Endothelial cell of umbilical vein (primary cell): Measurements from ENCODE around the gene TNRC6A. TPM values are rescaled to one million over a fixed set of nuclear protein-coding genes. Genes with fewer than 3 reads are reported as not detected.

Source experiments
- BruUV-seq: library from RNA; stranded (reverse); fragments of 400-500 nt; replicated peaks from 2 replicates; lab custom pipeline; 2021; lab: Mats Ljungman, UMichigan
- CTCF ChIA-PET: fragments of 300-600, 350-600 bp; sonication (Branson Sonifier 250); formaldehyde crosslinking; loops from one replicate; lab custom pipeline; 2021; ENCODE audit warnings: antibody characterized with exemption, inconsistent platforms; lab: Charles Lee
- POLR2A ChIA-PET: fragments of 300-600, 350-600 bp; sonication (Branson Sonifier 250); formaldehyde crosslinking; loops from one replicate; lab custom pipeline; 2021; ENCODE audit warnings: antibody characterized with exemption, inconsistent platforms; lab: Charles Lee
- DNase-seq: peaks from one replicate; pipeline ENCODE4 v3.0.0-alpha.2; 2011; ENCODE audit warnings: low read depth, low spot score
- FAIRE-seq: peaks from 2 replicates; lab custom pipeline; 2011; peaks lifted over from hg19 to GRCh38; lab: Jason Lieb, UNC
- H2AFZ ChIP-seq: 2 replicates; pipeline ENCODE4 v1.6.0; 2012; ENCODE audit warnings: low read depth, low read length, control low read depth, inconsistent platforms
- H3K27ac ChIP-seq: 2 replicates; pipeline ENCODE4 v1.5.1; 2011; ENCODE audit warnings: low read depth, mild to moderate bottlenecking, control low read depth, low read length, moderate library complexity; ENCODE audit not compliant: insufficient read depth
- H3K27me3 ChIP-seq, 2 experiments: 2 replicates each; pipeline versions ENCODE4 v1.6.0 to v1.6.1; 2011; ENCODE audit warnings: low read length in 2 of 2, mixed read lengths in 1 of 2; ENCODE audit not compliant: control insufficient read depth in 2 of 2, insufficient read depth in 2 of 2
- H3K36me3 ChIP-seq, 2 experiments: 2 replicates in 1 of 2; 3 replicates in 1 of 2; pipeline ENCODE4 v1.5.1; 2011; ENCODE audit warnings: low read length in 2 of 2, mild to moderate bottlenecking in 1 of 2, moderate library complexity in 1 of 2; ENCODE audit not compliant: control insufficient read depth in 2 of 2, insufficient read depth in 2 of 2; ENCODE audit errors: extremely low read depth in 1 of 2
- H3K4me1 ChIP-seq: 3 replicates; pipeline ENCODE4 v1.5.1; 2011; ENCODE audit warnings: mild to moderate bottlenecking, low read length; ENCODE audit not compliant: control insufficient read depth, insufficient read depth; ENCODE audit errors: extremely low read depth
- H3K4me2 ChIP-seq: 2 replicates; pipeline ENCODE4 v1.6.1; 2011; ENCODE audit warnings: low read length, control low read depth, mixed read lengths; ENCODE audit not compliant: insufficient read depth
- H3K4me3 ChIP-seq, 3 experiments: fragments of 200-600 bp in 1 of 3; sonication (generic), shearing (Covaris generic) in 1 of 3; replicated peaks in 1 of 3; 2 replicates each; pipeline ENCODE4 v1.5.1; 2011 to 2016; ENCODE audit warnings: control low read depth in 3 of 3, low read length in 3 of 3, mild to moderate bottlenecking in 2 of 3, inconsistent platforms in 1 of 3, low read depth in 1 of 3, moderate library complexity in 1 of 3; ENCODE audit not compliant: insufficient read depth in 1 of 3
- H3K79me2 ChIP-seq: 2 replicates; pipeline ENCODE4 v1.6.0; 2012; ENCODE audit warnings: low read length, inconsistent platforms; ENCODE audit not compliant: control insufficient read depth, insufficient read depth
- H3K9ac ChIP-seq: replicated peaks from 2 replicates; pipeline ENCODE3; 2011; ENCODE audit warnings: low read length, control low read depth; ENCODE audit not compliant: insufficient read depth; ENCODE audit errors: extremely low read depth
- H3K9me1 ChIP-seq: replicated peaks from 3 replicates; pipeline ENCODE4 v1.6.0; 2011; ENCODE audit warnings: mild to moderate bottlenecking, low read length; ENCODE audit not compliant: control insufficient read depth, insufficient read depth; ENCODE audit errors: extremely low read depth
- H3K9me3 ChIP-seq: replicated peaks from 2 replicates; pipeline ENCODE4 v1.5.1; 2012; ENCODE audit warnings: low read length, inconsistent platforms; ENCODE audit not compliant: control insufficient read depth, insufficient read depth
- H4K20me1 ChIP-seq: replicated peaks from 2 replicates; pipeline ENCODE3; 2011; ENCODE audit warnings: mild to moderate bottlenecking, low read length; ENCODE audit not compliant: control insufficient read depth, insufficient read depth; ENCODE audit errors: extremely low read depth
- EZH2 ChIP-seq: IDR thresholded peaks from 2 replicates; pipeline ENCODE4 v1.6.1; 2012; ENCODE audit warnings: borderline replicate concordance, low read depth, mild to moderate bottlenecking, moderate library complexity, low read length, inconsistent platforms; ENCODE audit not compliant: severe bottlenecking
- FOS ChIP-seq: IDR thresholded peaks from 2 replicates; pipeline ENCODE4 v1.6.1; 2011; ENCODE audit warnings: mild to moderate bottlenecking, low read length, moderate library complexity, borderline replicate concordance; ENCODE audit not compliant: insufficient read depth
- GATA2 ChIP-seq: IDR thresholded peaks from 2 replicates; pipeline ENCODE4 v1.7.0; 2011; ENCODE audit warnings: low read depth, mild to moderate bottlenecking, moderate library complexity, mixed read lengths, low read length; ENCODE audit not compliant: insufficient read length, insufficient read depth
- JUN ChIP-seq: IDR thresholded peaks from 2 replicates; pipeline ENCODE4 v1.6.1; 2011; ENCODE audit warnings: borderline replicate concordance, low read depth; ENCODE audit not compliant: insufficient read length, insufficient read depth
- MYC ChIP-seq: IDR thresholded peaks from one replicate; pipeline ENCODE4 v1.6.1; 2011; ENCODE audit warnings: mild to moderate bottlenecking, low read depth, low read length
- POLR2A ChIP-seq: IDR thresholded peaks from 2 replicates; pipeline ENCODE4 v1.6.1; 2012; ENCODE audit warnings: low read depth, mild to moderate bottlenecking, control low read depth, low read length
- POLR2AphosphoS5 ChIP-seq: IDR thresholded peaks from 2 replicates; pipeline ENCODE4 v1.6.1; 2012; ENCODE audit warnings: low read depth, mild to moderate bottlenecking, control low read depth, low read length, moderate library complexity; ENCODE audit not compliant: insufficient read depth
- dilution Hi-C: fragments of 300-500 bp; cut with MboI; formaldehyde crosslinking; loops from one replicate; pipeline ENCODE4 v1.15.0; 2019; ENCODE audit warnings: low sequenced_read_pairs; ENCODE audit not compliant: extremely low pct_ligation_motif_present
- intact Hi-C: fragments of 100-400 bp; cut with micrococcal nuclease; formaldehyde crosslinking; loops from one replicate; pipeline ENCODE4 v1.10.0; 2022
- polyA plus RNA-seq, 4 experiments: library from polyadenylated mRNA; depleted of rRNA in 3 of 4; stranded (reverse) in 3 of 4; unstranded in 1 of 4; fragments of >200 nt; gene quantifications; 2 replicates each; pipeline versions ENCODE4 v1.2.1 to v1.2.3, GENCODE V29; 2011 to 2012; ENCODE audit warnings: missing spikeins in 1 of 4
- total RNA-seq: library from RNA; stranded (reverse); gene quantifications from 2 replicates; pipeline ENCODE4 v1.2.3, GENCODE V29; 2021
- TF ChIP-seq, protein P1 (sequence below): IDR thresholded peaks from 2 replicates; pipeline ENCODE4 v1.6.1; 2011; ENCODE audit not compliant: insufficient read depth, insufficient read length
- TF ChIP-seq, protein P2 (sequence below), 2 donors: IDR thresholded peaks; 1 replicate in 1 of 2; 2 replicates in 1 of 2; pipeline ENCODE4 v1.5.1; 2011; ENCODE audit warnings: low read length in 2 of 2, mild to moderate bottlenecking in 2 of 2, moderate library complexity in 2 of 2, control low read depth in 1 of 2, inconsistent platforms in 1 of 2, low read depth in 1 of 2; ENCODE audit not compliant: insufficient read depth in 1 of 2; ENCODE audit errors: extremely low read depth in 1 of 2

The TNRC6A gene
- total and polyA plus RNA-seq, 2 donors (not counting 3 experiments of a cell fraction or from before 2014, with no cell fraction given) = 39.3 to 74.5 TPM

DNA sequence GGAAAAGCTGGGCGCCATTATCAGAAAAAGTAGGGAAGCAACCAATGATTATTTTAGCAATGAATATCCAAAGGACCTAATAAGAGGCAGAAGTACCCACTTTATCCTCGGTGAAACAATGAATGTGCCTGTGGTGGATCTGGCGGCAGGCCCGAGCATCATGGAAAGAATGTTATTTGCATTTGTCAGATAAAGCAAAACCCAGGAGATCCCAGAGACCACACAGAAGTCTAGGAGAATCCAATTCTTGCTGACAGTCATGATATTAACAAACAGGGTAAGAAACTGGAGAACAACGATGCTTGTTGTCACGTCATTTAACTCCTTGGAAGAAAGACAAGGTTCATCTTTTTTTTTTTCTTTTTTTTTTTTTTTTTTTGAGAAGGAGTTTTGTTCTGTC is 12.0 kb upstream of the TNRC6A start:
- no peaks in the 10 kb centered on the region for H3K9me3 ChIP-seq
- no peak overlapping the region for H3K9ac ChIP-seq
- TF ChIP-seq, protein P1, sequence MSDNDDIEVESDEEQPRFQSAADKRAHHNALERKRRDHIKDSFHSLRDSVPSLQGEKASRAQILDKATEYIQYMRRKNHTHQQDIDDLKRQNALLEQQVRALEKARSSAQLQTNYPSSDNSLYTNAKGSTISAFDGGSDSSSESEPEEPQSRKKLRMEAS = no peak
- TF ChIP-seq POLR2A = no peak
- no peak for TF ChIP-seq JUN
- TF ChIP-seq POLR2AphosphoS5 = no peak
- TF ChIP-seq, protein P2, sequence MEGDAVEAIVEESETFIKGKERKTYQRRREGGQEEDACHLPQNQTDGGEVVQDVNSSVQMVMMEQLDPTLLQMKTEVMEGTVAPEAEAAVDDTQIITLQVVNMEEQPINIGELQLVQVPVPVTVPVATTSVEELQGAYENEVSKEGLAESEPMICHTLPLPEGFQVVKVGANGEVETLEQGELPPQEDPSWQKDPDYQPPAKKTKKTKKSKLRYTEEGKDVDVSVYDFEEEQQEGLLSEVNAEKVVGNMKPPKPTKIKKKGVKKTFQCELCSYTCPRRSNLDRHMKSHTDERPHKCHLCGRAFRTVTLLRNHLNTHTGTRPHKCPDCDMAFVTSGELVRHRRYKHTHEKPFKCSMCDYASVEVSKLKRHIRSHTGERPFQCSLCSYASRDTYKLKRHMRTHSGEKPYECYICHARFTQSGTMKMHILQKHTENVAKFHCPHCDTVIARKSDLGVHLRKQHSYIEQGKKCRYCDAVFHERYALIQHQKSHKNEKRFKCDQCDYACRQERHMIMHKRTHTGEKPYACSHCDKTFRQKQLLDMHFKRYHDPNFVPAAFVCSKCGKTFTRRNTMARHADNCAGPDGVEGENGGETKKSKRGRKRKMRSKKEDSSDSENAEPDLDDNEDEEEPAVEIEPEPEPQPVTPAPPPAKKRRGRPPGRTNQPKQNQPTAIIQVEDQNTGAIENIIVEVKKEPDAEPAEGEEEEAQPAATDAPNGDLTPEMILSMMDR (IDR thresholded peaks at IDR 0.05; ENCODE audit: extremely low read depth in 1 of 2, insufficient read depth in 1 of 2, low read depth in 1 of 2, low read length in 2 of 2) = no peak
- no peak for TF ChIP-seq MYC
- no peak for TF ChIP-seq FOS
- TF ChIP-seq GATA2 = no peak
- TF ChIP-seq EZH2 = no peak
- no TSS peak for BruUV-seq
- H3K9me1 ChIP-seq = no peaks in the 10 kb centered on the region
- CTCF ChIA-PET = no interaction called here
- no peaks in the 10 kb centered on the region for H4K20me1 ChIP-seq
- no peak for FAIRE-seq
- H3K79me2 ChIP-seq = no peaks in the 10 kb centered on the region
- intact Hi-C loops (no loop called here), dilution Hi-C loops (no loop called here)
- POLR2A ChIA-PET = no interaction called here
- H2AFZ ChIP-seq = no peak overlapping the region
- H3K36me3 ChIP-seq = no peaks in the 10 kb centered on the region
- no peaks in the 10 kb centered on the region for H3K4me1 ChIP-seq
- no peak overlapping the region for H3K4me3 ChIP-seq
- no peak overlapping the region for H3K4me2 ChIP-seq
- DNase-seq = no peak
- peaks cover 0 to 2% of the 10 kb centered on the region in 2 experiments for H3K27me3 ChIP-seq
- H3K27ac ChIP-seq = no peak overlapping the region
